ENCODE measurements around the gene TNRC6A.

- TF ChIP-seq CTCF (IDR thresholded peaks at IDR 0.05): no peak
- no peak for TF ChIP-seq POLR2A (IDR thresholded peaks at IDR 0.05)
Measured at GRCh38 chr16:24701521-24701951, 27.9 kb upstream of the TNRC6A start.

All from adrenal gland (tissue), 5 donors.